ENCODE data around the gene ANKS1A. TPM values are rescaled to one million over a fixed set of nuclear protein-coding genes. Genes with fewer than 3 reads are reported as not detected.

Gene ANKS1A
- total RNA-seq, 4 donors from 2014 or later = 5.3 to 8.6 (median 7.0) TPM

DNA sequence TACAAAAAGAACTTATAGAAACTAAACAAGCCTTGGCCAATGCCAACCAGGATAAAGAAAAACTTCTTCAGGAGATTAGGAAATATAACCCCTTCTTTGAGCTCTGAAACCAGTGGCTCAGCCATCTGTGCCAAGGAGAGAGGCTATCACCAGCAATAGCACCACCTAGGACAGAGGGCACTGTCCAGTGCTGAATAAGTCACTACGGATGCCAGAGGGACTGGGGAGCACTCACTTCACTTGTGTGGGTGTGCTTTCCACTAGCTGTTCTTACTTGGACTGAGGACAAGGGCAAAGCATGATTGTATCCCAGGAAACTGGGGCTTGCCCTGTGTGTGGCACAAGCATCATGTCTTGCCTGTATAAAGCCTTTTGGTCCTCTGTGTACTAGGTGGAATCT lies 16.7 kb upstream of the ANKS1A start:
- Histone ChIP-seq H3K4me3 (no peak overlapping the region), H3K27ac (no peak overlapping the region), H3K4me1 (no peaks in the 10 kb centered on the region), H3K36me3 (peaks cover 0 to 57% of the 10 kb centered on the region in 2 donors), H3K9me3 (no peaks in the 10 kb centered on the region), H3K27me3 (no peaks in the 10 kb centered on the region)
- in situ Hi-C loops (cut with MboI; ENCODE audit: low sequenced_read_pairs in 4 of 4) = no loop called here
- intact Hi-C loops (cut with DNase I; ENCODE audit: low total_unique reads) = no loop called here
- TF ChIP-seq CTCF (IDR thresholded peaks at IDR 0.05 in 4 of 5, conservative IDR thresholded peaks at IDR 0.05 in 1 of 5) = no peak
- TF ChIP-seq POLR2A (IDR thresholded peaks at IDR 0.05) = no peak
- no peak for DNase-seq
- no peak for ATAC-seq

GRCh38 chr6:34875292-34876213 lies 13.5 kb upstream of the ANKS1A start:
- DNase-seq = no peak
- Histone ChIP-seq H3K36me3 (peaks cover 0 to 78% of the 10 kb centered on the region in 2 donors), H3K9me3 (no peaks in the 10 kb centered on the region), H3K27ac (peak overlapping the region in 3 of 4 donors; percentile 16 to 37 (median 19)), H3K4me1 (no peaks in the 10 kb centered on the region), H3K27me3 (no peaks in the 10 kb centered on the region), H3K4me3 (no peak overlapping the region)
- TF ChIP-seq POLR2A (IDR thresholded peaks at IDR 0.05) = no peak
- no peak for TF ChIP-seq CTCF (IDR thresholded peaks at IDR 0.05 in 4 of 5, conservative IDR thresholded peaks at IDR 0.05 in 1 of 5)
- intact Hi-C loops (cut with DNase I; ENCODE audit: low total_unique reads) (no loop called here), in situ Hi-C loops (cut with MboI; ENCODE audit: low sequenced_read_pairs in 4 of 4) (no loop called here)
- ATAC-seq = no peak

GRCh38 chr6:34876472-34876871 lies 12.6 kb upstream of the ANKS1A start:
- intact Hi-C loops (cut with DNase I; ENCODE audit: low total_unique reads) = no loop called here

DNA sequence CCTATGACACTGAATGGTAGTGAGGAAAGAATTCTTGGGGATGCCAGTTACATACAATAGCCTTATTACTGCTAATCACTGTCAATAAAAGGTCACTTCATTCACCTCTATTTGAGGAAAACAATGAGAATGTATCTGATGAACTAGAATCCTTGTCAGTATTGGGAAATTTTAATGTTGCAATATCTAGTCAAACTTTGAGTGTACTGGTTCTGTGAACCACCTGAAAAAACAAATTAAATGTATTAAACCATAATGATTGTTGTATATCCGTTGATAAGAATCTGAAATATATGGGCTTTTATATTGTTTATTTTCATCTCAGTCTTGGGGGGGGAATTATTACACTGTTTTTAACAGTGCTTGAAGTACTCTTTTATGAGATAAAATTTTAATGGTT lies 11.8 kb upstream of the ANKS1A start:
- in situ Hi-C loops (cut with MboI; ENCODE audit: low sequenced_read_pairs in 4 of 4) (no loop called here), intact Hi-C loops (cut with DNase I; ENCODE audit: low total_unique reads) (no loop called here)
- no peak for ATAC-seq
- DNase-seq = no peak
- Histone ChIP-seq H3K4me3 (no peak overlapping the region), H3K27me3 (no peaks in the 10 kb centered on the region), H3K27ac (no peak overlapping the region), H3K9me3 (no peaks in the 10 kb centered on the region), H3K36me3 (peaks cover 0 to 69% of the 10 kb centered on the region in 2 donors), H3K4me1 (no peaks in the 10 kb centered on the region)
- no peak for TF ChIP-seq POLR2A (IDR thresholded peaks at IDR 0.05)
- no peak for TF ChIP-seq CTCF (IDR thresholded peaks at IDR 0.05 in 4 of 5, conservative IDR thresholded peaks at IDR 0.05 in 1 of 5)

More at GRCh38 chr6:34876472-34876871, 12.6 kb upstream of the ANKS1A start:
- in situ Hi-C loops (cut with MboI; ENCODE audit: low sequenced_read_pairs in 4 of 4) = no loop called here
- Histone ChIP-seq H3K4me3 (no peak overlapping the region), H3K9me3 (no peaks in the 10 kb centered on the region), H3K4me1 (no peaks in the 10 kb centered on the region), H3K36me3 (peaks cover 0 to 71% of the 10 kb centered on the region in 2 donors), H3K27ac (peak overlapping the region in 3 of 4 donors; percentile 16 to 27 (median 19)), H3K27me3 (no peaks in the 10 kb centered on the region)
- TF ChIP-seq CTCF (IDR thresholded peaks at IDR 0.05 in 4 of 5, conservative IDR thresholded peaks at IDR 0.05 in 1 of 5) = no peak
- TF ChIP-seq POLR2A (IDR thresholded peaks at IDR 0.05) = no peak
- ATAC-seq (peak in 1 of 2 donors; percentile 61), DNase-seq (no peak)
